ENCODE measurements around the gene MEF2D.

- TF ChIP-seq, protein P1, sequence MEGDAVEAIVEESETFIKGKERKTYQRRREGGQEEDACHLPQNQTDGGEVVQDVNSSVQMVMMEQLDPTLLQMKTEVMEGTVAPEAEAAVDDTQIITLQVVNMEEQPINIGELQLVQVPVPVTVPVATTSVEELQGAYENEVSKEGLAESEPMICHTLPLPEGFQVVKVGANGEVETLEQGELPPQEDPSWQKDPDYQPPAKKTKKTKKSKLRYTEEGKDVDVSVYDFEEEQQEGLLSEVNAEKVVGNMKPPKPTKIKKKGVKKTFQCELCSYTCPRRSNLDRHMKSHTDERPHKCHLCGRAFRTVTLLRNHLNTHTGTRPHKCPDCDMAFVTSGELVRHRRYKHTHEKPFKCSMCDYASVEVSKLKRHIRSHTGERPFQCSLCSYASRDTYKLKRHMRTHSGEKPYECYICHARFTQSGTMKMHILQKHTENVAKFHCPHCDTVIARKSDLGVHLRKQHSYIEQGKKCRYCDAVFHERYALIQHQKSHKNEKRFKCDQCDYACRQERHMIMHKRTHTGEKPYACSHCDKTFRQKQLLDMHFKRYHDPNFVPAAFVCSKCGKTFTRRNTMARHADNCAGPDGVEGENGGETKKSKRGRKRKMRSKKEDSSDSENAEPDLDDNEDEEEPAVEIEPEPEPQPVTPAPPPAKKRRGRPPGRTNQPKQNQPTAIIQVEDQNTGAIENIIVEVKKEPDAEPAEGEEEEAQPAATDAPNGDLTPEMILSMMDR (IDR thresholded peaks at IDR 0.05) = no peak
- peak in 1 of 2 donors; percentile 25 for TF ChIP-seq POLR2A (IDR thresholded peaks at IDR 0.05)
These were observed 12.7 kb downstream of the MEF2D start for GRCh38 chr1:156487862-156488261.
